Hepatocyte (in vitro differentiated cells): ENCODE measurements around the gene MSTO1. TPM values are rescaled to one million over a fixed set of nuclear protein-coding genes. Genes with fewer than 3 reads are reported as not detected.
"Not testable (repeated sequence)": the region's sequence is repeated elsewhere in the genome, so short reads cannot be mapped to it uniquely, and the experiment has no call there.

Experiments used
- DNase-seq: peaks from one replicate; pipeline ENCODE4 v3.0.0-alpha.2; 2016; ENCODE audit warnings: low spot score
- H2AFZ ChIP-seq: fragments of 200-600 bp; sonication (generic); 2 replicates; pipeline ENCODE4 v1.6.0; 2016; ENCODE audit warnings: antibody characterized with exemption, mild to moderate bottlenecking
- H3K27ac ChIP-seq: fragments of 200-600 bp; sonication (generic); 2 replicates; pipeline ENCODE4 v1.5.1; 2016; ENCODE audit warnings: mild to moderate bottlenecking
- H3K27me3 ChIP-seq: fragments of 200-600 bp; sonication (generic); 2 replicates; pipeline ENCODE4 v1.6.1; 2016
- H3K36me3 ChIP-seq: fragments of 200-600 bp; sonication (generic); replicated peaks from 2 replicates; pipeline ENCODE4 v1.5.1; 2016; ENCODE audit warnings: low read depth; ENCODE audit not compliant: insufficient read depth
- H3K4me1 ChIP-seq: fragments of 200-600 bp; sonication (generic); 2 replicates; pipeline ENCODE4 v1.5.1; 2016; ENCODE audit warnings: mild to moderate bottlenecking, moderate library complexity; ENCODE audit not compliant: insufficient read depth
- H3K4me2 ChIP-seq: fragments of 200-600 bp; sonication (generic); 2 replicates; pipeline ENCODE4 v1.6.0; 2016
- H3K4me3 ChIP-seq: fragments of 200-600 bp; sonication (generic); 2 replicates; pipeline ENCODE4 v1.5.1; 2016; ENCODE audit warnings: mild to moderate bottlenecking
- H3K79me2 ChIP-seq: fragments of 200-600 bp; sonication (generic); 2 replicates; pipeline ENCODE4 v1.6.0; 2017; ENCODE audit warnings: mild to moderate bottlenecking
- H3K9me2 ChIP-seq: fragments of 200-600 bp; sonication (generic); replicated peaks from 2 replicates; pipeline ENCODE4 v1.6.0; 2017; ENCODE audit warnings: mild to moderate bottlenecking; ENCODE audit not compliant: insufficient read depth
- H3K9me3 ChIP-seq: fragments of 200-600 bp; sonication (generic); 2 replicates; pipeline ENCODE4 v1.5.1; 2016; ENCODE audit warnings: low read depth, mild to moderate bottlenecking
- H4K20me1 ChIP-seq: fragments of 200-600 bp; sonication (generic); 2 replicates; pipeline ENCODE4 v1.6.0; 2016; ENCODE audit warnings: mild to moderate bottlenecking; ENCODE audit not compliant: insufficient read depth, poor library complexity, severe bottlenecking
- CTCF ChIP-seq: fragments of 200-600 bp; sonication (generic); IDR thresholded peaks from 2 replicates; pipeline ENCODE4 v1.5.1; 2016; ENCODE audit warnings: antibody characterized with exemption, mild to moderate bottlenecking; ENCODE audit not compliant: poor library complexity
- EZH2 ChIP-seq: fragments of 200-600 bp; sonication (generic); IDR thresholded peaks from 2 replicates; pipeline ENCODE4 v1.6.1; 2016; ENCODE audit warnings: antibody characterized with exemption, mild to moderate bottlenecking, borderline replicate concordance
- EZH2phosphoT487 ChIP-seq: fragments of 200-600 bp; sonication (generic); IDR thresholded peaks from one replicate; pipeline ENCODE4 v1.6.1; 2018; ENCODE audit warnings: antibody characterized with exemption, mild to moderate bottlenecking, low read depth, moderate library complexity; ENCODE audit not compliant: unreplicated experiment, severe bottlenecking
- WGBS: methylation state at CpG from one replicate; pipeline ENCODE4 v1.1.6; 2016; ENCODE audit warnings: low lambda C conversion rate; ENCODE audit errors: missing lambda C conversion rate; 5-methylcytosine and 5-hydroxymethylcytosine counted together
- polyA plus RNA-seq: library from polyadenylated mRNA; unstranded; fragments of >200 nt; fragmentation: Nextera tagmentation; extraction: Ambion mirVana; gene quantifications from 2 replicates; pipeline ENCODE4 v1.2.1, GENCODE V29; 2016
- total RNA-seq: library from RNA; depleted of rRNA; stranded (reverse); fragments of >200 nt; gene quantifications from 2 replicates; pipeline ENCODE4 v1.2.3, GENCODE V29; 2014

The MSTO1 gene
- total and polyA plus RNA-seq, 2 experiments from 2014 or later: 15.1 to 43.4 TPM

GRCh38 chr1:155622191-155622590, 12.2 kb downstream of the MSTO1 start:
- Histone ChIP-seq H3K27ac (no peak overlapping the region), H3K36me3 (no peaks in the 10 kb centered on the region), H3K9me2 (no peaks in the 10 kb centered on the region), H3K79me2 (no peaks in the 10 kb centered on the region), H3K9me3 (no peaks in the 10 kb centered on the region), H3K4me1 (no peaks in the 10 kb centered on the region), H3K4me3 (no peak overlapping the region), H3K4me2 (no peak overlapping the region), H3K27me3 (no peaks in the 10 kb centered on the region), H4K20me1 (no peaks in the 10 kb centered on the region), H2AFZ (no peak overlapping the region)
- 89% methylated on average over 2 of the region's 2 CpGs for WGBS
- no peak for DNase-seq
- TF ChIP-seq EZH2phosphoT487: no peak
- no peak for TF ChIP-seq CTCF
- TF ChIP-seq EZH2: no peak

GRCh38 chr1:155623357-155623756, 13.3 kb downstream of the MSTO1 start:
- DNase-seq: no peak
- Histone ChIP-seq H3K9me3 (no peaks in the 10 kb centered on the region), H3K4me1 (no peaks in the 10 kb centered on the region), H3K27me3 (no peaks in the 10 kb centered on the region), H3K9me2 (no peaks in the 10 kb centered on the region), H3K27ac (no peak overlapping the region), H3K79me2 (no peaks in the 10 kb centered on the region), H4K20me1 (no peaks in the 10 kb centered on the region), H3K4me2 (no peak overlapping the region), H2AFZ (no peak overlapping the region), H3K36me3 (no peaks in the 10 kb centered on the region), H3K4me3 (no peak overlapping the region)
- 70% methylated on average over 1 of the region's 1 CpG for WGBS
- no peak for TF ChIP-seq EZH2
- no peak for TF ChIP-seq EZH2phosphoT487
- TF ChIP-seq CTCF: no peak

DNA sequence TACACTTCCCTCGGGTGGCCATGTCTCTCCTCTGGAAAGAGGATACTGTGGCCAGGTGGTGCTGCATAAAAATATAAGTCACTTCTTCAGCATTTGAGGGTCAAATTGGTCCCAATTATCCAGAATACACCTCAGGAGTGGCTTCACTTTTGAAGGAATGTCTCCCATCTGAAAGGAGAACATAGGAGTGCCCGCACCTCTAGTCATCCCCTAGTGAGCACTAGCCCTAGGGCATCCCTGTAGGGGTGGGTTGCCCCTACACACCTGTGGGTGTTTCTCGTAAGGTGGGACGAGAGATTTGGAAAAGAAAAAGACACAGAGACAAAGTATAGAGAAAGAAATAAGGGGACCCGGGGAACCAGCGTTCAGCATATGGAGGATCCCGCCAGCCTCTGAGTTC, 16.4 kb downstream of the MSTO1 start:
- not testable (repeated sequence) for H4K20me1 ChIP-seq, H3K36me3 ChIP-seq, H3K4me3 ChIP-seq, DNase-seq, H3K9me2 ChIP-seq, H3K4me2 ChIP-seq, H3K79me2 ChIP-seq, H3K27me3 ChIP-seq, H3K27ac ChIP-seq, H3K9me3 ChIP-seq, H3K4me1 ChIP-seq, H2AFZ ChIP-seq
- WGBS: 72% methylated on average over 4 of the region's 7 CpGs

DNA sequence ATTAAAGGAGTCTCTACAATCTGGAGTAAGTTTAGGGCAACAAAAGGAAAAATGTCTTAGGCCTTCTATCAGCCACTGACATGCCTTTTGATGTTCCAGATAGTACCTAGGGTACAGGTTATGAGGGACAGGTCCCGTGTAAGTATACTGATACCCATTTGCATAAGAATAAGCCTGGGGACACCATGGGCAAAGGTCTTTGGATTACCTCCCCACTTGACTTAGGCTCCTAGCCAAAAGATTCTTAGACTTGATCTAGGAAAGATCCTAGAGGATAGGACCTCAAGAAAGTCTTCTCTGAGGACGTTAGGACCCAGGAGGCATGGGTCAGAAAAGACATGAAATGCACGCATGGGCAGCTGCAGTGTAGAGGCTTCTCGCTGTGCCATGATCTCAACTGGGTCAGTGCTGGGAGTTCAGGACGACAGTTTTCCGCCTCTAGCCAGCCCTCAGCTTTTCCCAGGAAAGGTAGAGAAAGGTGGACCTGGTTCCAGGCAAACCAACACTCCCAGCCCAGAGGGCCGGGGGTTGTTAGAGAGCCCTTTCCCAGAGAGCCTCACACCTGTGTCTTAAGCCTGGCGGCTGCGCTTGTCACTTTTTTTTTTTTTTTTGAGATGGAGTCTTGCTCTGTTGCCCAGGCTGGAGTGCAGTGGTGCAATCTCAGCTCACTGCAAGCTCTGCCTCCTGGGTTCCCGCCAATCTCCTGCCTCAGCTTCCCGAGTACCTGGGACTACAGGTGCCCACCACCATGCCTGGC, 26.6 kb downstream of the MSTO1 start:
- Histone ChIP-seq H3K79me2 (no peaks in the 10 kb centered on the region), H3K4me1 (no peaks in the 10 kb centered on the region), H3K36me3 (no peaks in the 10 kb centered on the region), H3K9me3 (no peaks in the 10 kb centered on the region), H2AFZ (no peak overlapping the region), H3K4me3 (no peak overlapping the region), H3K9me2 (no peaks in the 10 kb centered on the region), H3K27me3 (no peaks in the 10 kb centered on the region), H3K4me2 (no peak overlapping the region), H4K20me1 (no peaks in the 10 kb centered on the region), H3K27ac (no peak overlapping the region)
- DNase-seq: no peak
- 89% methylated on average over 11 of the region's 11 CpGs for WGBS
- TF ChIP-seq CTCF (no peak), EZH2 (no peak), EZH2phosphoT487 (no peak)
